Prostate gland (tissue), 2 donors: ENCODE measurements around the gene ROBO1.

Experiments used
- POLR2A ChIP-seq: fragments of 450-650 bp; IDR thresholded peaks from one replicate; pipeline ENCODE4 v1.6.1; 2016; ENCODE audit warnings: antibody characterized with exemption, mild to moderate bottlenecking
- POLR2AphosphoS5 ChIP-seq: sonication (generic); formaldehyde crosslinking; IDR thresholded peaks from one replicate; pipeline ENCODE4 v1.6.1; 2017; ENCODE audit warnings: antibody characterized with exemption
- TF ChIP-seq, protein P1 (sequence below), 4 experiments: fragments of 200-600 bp in 2 of 4; fragments of 450-650 bp in 2 of 4; sonication (generic) in 2 of 4; IDR thresholded peaks; 1 replicate in 3 of 4; 2 replicates in 1 of 4; pipeline ENCODE4 v1.5.1; 2016 to 2019; ENCODE audit warnings: antibody characterized with exemption in 4 of 4, mild to moderate bottlenecking in 2 of 4, moderate library complexity in 2 of 4

- TF ChIP-seq, protein P1, sequence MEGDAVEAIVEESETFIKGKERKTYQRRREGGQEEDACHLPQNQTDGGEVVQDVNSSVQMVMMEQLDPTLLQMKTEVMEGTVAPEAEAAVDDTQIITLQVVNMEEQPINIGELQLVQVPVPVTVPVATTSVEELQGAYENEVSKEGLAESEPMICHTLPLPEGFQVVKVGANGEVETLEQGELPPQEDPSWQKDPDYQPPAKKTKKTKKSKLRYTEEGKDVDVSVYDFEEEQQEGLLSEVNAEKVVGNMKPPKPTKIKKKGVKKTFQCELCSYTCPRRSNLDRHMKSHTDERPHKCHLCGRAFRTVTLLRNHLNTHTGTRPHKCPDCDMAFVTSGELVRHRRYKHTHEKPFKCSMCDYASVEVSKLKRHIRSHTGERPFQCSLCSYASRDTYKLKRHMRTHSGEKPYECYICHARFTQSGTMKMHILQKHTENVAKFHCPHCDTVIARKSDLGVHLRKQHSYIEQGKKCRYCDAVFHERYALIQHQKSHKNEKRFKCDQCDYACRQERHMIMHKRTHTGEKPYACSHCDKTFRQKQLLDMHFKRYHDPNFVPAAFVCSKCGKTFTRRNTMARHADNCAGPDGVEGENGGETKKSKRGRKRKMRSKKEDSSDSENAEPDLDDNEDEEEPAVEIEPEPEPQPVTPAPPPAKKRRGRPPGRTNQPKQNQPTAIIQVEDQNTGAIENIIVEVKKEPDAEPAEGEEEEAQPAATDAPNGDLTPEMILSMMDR (IDR thresholded peaks at IDR 0.05), result no peak
- no peak for TF ChIP-seq POLR2AphosphoS5
- no peak for TF ChIP-seq POLR2A
Observed at GRCh38 chr3:78588906-78589621, 1178.7 kb downstream of the ROBO1 start.
